Mammary epithelial cell (primary cell): ENCODE results near the gene MAST4.

Experiments used
- CTCF ChIP-seq, 2 donors: IDR thresholded peaks in 1 of 2; conservative IDR thresholded peaks in 1 of 2; 2 replicates each; pipeline ENCODE4 v1.5.1; 2011 to 2012; ENCODE audit warnings: inconsistent platforms in 2 of 2, low read length in 2 of 2, mild to moderate bottlenecking in 2 of 2, control low read depth in 1 of 2, low read depth in 1 of 2; ENCODE audit not compliant: insufficient read depth in 1 of 2; ENCODE audit errors: extremely low read depth in 1 of 2
- EZH2 ChIP-seq: IDR thresholded peaks from 2 replicates; pipeline ENCODE4 v1.6.1; 2012; ENCODE audit warnings: low read length, inconsistent platforms, borderline replicate concordance

- no peak for TF ChIP-seq CTCF (conservative IDR thresholded peaks at IDR 0.05 in 1 of 2, IDR thresholded peaks at IDR 0.05 in 1 of 2; ENCODE audit: extremely low read depth in 1 of 2, insufficient read depth in 1 of 2, low read depth in 1 of 2, low read length in 2 of 2)
- TF ChIP-seq EZH2: no peak
Observed at GRCh38 chr5:66727630-66728029, 131.4 kb downstream of the MAST4 start.
